CD4-positive, alpha-beta memory T cell (primary cell): ENCODE results near the gene SNRPF. TPM values are rescaled to one million over a fixed set of nuclear protein-coding genes. Genes with fewer than 3 reads are reported as not detected.

Experiments used
- CTCF ChIA-PET: fragments of 350-600 bp; sonication (Branson Sonifier 250); formaldehyde crosslinking; loops from one replicate; lab custom pipeline; 2021; ENCODE audit warnings: inconsistent platforms; ENCODE audit not compliant: partially characterized antibody; lab: Charles Lee
- POLR2A ChIA-PET: fragments of 350-600 bp; sonication (Branson Sonifier 250); formaldehyde crosslinking; loops from one replicate; lab custom pipeline; 2021; ENCODE audit not compliant: partially characterized antibody; lab: Charles Lee
- DNase-seq, 5 donors: peaks; one replicate each; pipeline versions ENCODE4 v3.0.0 to v3.0.0-alpha.2; 2020 to 2022; ENCODE audit warnings: mixed read lengths in 1 of 5
- H3K27ac ChIP-seq: one replicate; pipeline ENCODE4 v1.7.0; 2013; ENCODE audit warnings: low read depth, low read length
- H3K27me3 ChIP-seq: 2 replicates; pipeline ENCODE4 v1.7.0; 2013; ENCODE audit warnings: mild to moderate bottlenecking, low read length, moderate library complexity; ENCODE audit not compliant: insufficient read depth
- H3K36me3 ChIP-seq: 2 replicates; pipeline ENCODE4 v1.7.0; 2013; ENCODE audit warnings: mild to moderate bottlenecking, low read length, moderate library complexity; ENCODE audit not compliant: insufficient read depth
- H3K4me1 ChIP-seq: 2 replicates; pipeline ENCODE4 v1.7.0; 2013; ENCODE audit warnings: mild to moderate bottlenecking, low read length, moderate library complexity; ENCODE audit not compliant: insufficient read depth
- H3K4me3 ChIP-seq, 2 donors: one replicate each; pipeline ENCODE4 v1.7.0; 2013; ENCODE audit warnings: low read length in 2 of 2, mild to moderate bottlenecking in 1 of 2
- H3K9me3 ChIP-seq, 2 donors: one replicate each; pipeline ENCODE4 v1.7.0; 2013; ENCODE audit warnings: low read length in 2 of 2, control low read depth in 1 of 2; ENCODE audit not compliant: control insufficient read depth in 1 of 2
- H3K27ac Mint-ChIP-seq, 7 donors: one replicate each; pipeline ENCODE4 v1.8.0; 2020 to 2021; ENCODE audit warnings: mixed read lengths in 7 of 7, mild to moderate bottlenecking in 6 of 7, inconsistent platforms in 3 of 7, moderate library complexity in 3 of 7
- H3K27me3 Mint-ChIP-seq, 2 donors: one replicate each; pipeline ENCODE4 v1.8.0; 2020 to 2021; ENCODE audit warnings: mixed read lengths in 2 of 2
- H3K36me3 Mint-ChIP-seq, 2 donors: one replicate each; pipeline ENCODE4 v1.8.0; 2020 to 2021; ENCODE audit warnings: mixed read lengths in 2 of 2, inconsistent platforms in 1 of 2, mild to moderate bottlenecking in 1 of 2
- H3K4me1 Mint-ChIP-seq, 4 donors: one replicate each; pipeline ENCODE4 v1.8.0; 2020 to 2021; ENCODE audit warnings: mixed read lengths in 4 of 4, mild to moderate bottlenecking in 1 of 4
- H3K4me3 Mint-ChIP-seq, 8 donors: one replicate each; pipeline ENCODE4 v1.8.0; 2020 to 2021; ENCODE audit warnings: mixed read lengths in 8 of 8, mild to moderate bottlenecking in 7 of 8, moderate library complexity in 6 of 8, inconsistent platforms in 3 of 8
- H3K9me3 Mint-ChIP-seq, 8 donors: one replicate each; pipeline ENCODE4 v1.8.0; 2020 to 2021; ENCODE audit warnings: mixed read lengths in 8 of 8, mild to moderate bottlenecking in 5 of 8, inconsistent platforms in 3 of 8, moderate library complexity in 1 of 8
- intact Hi-C: fragments of 100-400 bp; cut with micrococcal nuclease; formaldehyde crosslinking; loops from one replicate; pipeline ENCODE4 v1.15.1; 2023
- polyA plus RNA-seq, 2 donors: library from polyadenylated mRNA; unstranded; fragments of 300-500 nt; fragmentation: Illumina TruSeq; gene quantifications; one replicate each; pipeline ENCODE4 v1.2.3, GENCODE V29; 2021
- total RNA-seq, 2 experiments: library from RNA; stranded (reverse); gene quantifications; one replicate each; pipeline ENCODE4 v1.2.3, GENCODE V29; 2021

SNRPF gene
- total and polyA plus RNA-seq, 4 experiments from 2014 or later = 16.7 to 60.5 (median 31.2) TPM

DNA sequence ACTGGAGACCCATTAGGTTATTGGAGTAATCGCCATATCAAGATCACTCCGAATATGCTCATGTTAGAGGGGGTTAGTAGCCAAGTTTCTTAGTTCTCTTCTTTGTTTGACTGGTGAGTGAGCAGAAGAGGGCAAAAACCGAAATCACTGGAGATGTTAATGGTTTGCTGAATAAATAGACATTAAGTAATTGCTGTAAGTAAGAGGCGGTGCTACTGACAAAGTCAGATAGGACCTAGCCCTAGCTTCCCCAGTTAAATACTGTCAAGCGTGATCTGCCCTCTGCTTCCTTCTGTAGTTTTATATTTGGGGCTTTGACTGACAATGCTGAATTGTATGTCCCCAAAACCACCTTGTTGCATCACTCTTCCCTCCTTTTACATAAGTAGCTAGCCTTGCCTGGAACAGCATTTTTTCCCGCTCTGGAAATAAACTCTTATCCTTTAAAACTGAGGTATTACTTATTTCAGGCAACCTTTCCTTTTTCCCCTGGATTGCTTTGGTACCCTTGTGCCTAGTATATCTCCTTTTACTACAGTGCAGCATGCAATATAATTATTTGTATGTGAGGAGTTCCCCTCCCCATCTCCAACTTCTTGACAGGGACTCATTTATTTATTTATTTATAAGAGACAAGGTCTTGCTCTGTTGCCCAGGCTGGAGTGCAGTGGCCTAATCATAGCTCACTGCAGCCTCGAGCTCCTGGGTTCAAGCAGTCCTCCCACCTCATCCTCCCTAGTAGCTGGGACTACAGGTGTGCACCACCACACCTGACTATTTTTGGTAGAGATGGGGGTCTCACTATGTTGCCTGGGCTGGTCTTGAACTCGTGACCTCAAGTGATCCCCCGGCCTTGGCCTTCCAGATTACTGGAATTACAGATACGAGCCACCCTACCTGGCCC is 1.4 kb downstream of the SNRPF start:
- H3K27me3 ChIP-seq = no peaks in the 10 kb centered on the region
- Mint-ChIP-seq H3K4me3 (peak overlapping the region in 2 of 8 donors; percentile 20 to 47), H3K36me3 (peaks cover 29 to 37% of the 10 kb centered on the region in 2 donors), H3K27me3 (no peaks in the 10 kb centered on the region), H3K4me1 (peaks cover 9 to 23% (median 13%) of the 10 kb centered on the region in 4 donors), H3K9me3 (no peaks in the 10 kb centered on the region), H3K27ac (peak overlapping the region in 3 of 7 donors; percentile 22 to 36 (median 35))
- no peaks in the 10 kb centered on the region for H3K9me3 ChIP-seq
- H3K27ac ChIP-seq = peak overlapping the region; percentile 75
- POLR2A ChIA-PET = interaction anchor here (0.7 to 1.5 kb wide), 4 partner anchors 9 to 176 kb away, joined by 3 to 5 read pairs (median 4); partner anchors contain the start of genes AMDHD1 and CCDC38
- intact Hi-C loops = loop anchor here (2.0 kb wide), 1 partner anchor 1047 kb away; the partner anchor contains the start of gene NEDD1
- H3K36me3 ChIP-seq = peaks cover 27% of the 10 kb centered on the region
- H3K4me3 ChIP-seq = peak overlapping the region; percentile 77 to 90
- H3K4me1 ChIP-seq = peaks cover 27% of the 10 kb centered on the region
- CTCF ChIA-PET = interaction anchor here (0.8 to 1.3 kb wide), 3 partner anchors 15 to 139 kb away, joined by 3 to 8 read pairs (median 4); partner anchors contain the start of gene AMDHD1
- DNase-seq = no peak

DNA sequence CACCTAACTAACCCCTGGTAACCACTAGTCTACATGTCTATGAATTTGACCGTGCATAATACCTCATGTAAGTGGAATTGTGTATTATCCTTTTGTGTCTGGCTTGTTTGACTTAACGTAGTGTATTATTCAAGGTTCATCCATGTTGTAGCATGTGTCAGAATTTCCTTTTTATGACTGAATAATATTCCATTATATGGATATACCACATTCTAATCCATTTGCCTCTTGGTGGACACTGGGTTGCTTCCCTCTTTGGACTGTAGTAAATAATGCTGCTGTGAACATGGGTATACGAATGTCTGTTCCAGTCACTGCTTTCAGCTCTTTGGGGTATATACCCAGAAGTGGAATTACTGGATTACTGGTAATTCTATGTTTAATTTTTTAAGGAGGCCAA is 3.3 kb downstream of the SNRPF start:
- Histone ChIP-seq H3K36me3 (peaks cover 30% of the 10 kb centered on the region), H3K27me3 (no peaks in the 10 kb centered on the region), H3K27ac (no peak overlapping the region), H3K4me1 (peaks cover 27% of the 10 kb centered on the region), H3K4me3 (no peak overlapping the region), H3K9me3 (no peaks in the 10 kb centered on the region)
- intact Hi-C loops = no loop called here
- POLR2A ChIA-PET = no interaction called here
- peaks cover 37 to 43% of the 10 kb centered on the region in 2 donors for H3K36me3 Mint-ChIP-seq
- H3K4me1 Mint-ChIP-seq = peaks cover 9 to 25% (median 13%) of the 10 kb centered on the region in 4 donors
- H3K27me3 Mint-ChIP-seq = no peaks in the 10 kb centered on the region
- no peaks in the 10 kb centered on the region for H3K9me3 Mint-ChIP-seq
- no peak overlapping the region for H3K27ac Mint-ChIP-seq
- CTCF ChIA-PET = no interaction called here
- H3K4me3 Mint-ChIP-seq = peak overlapping the region in 1 of 8 donors; percentile 5
- no peak for DNase-seq

GRCh38 chr12:95863337-95863736 is 4.6 kb downstream of the SNRPF start:
- POLR2A ChIA-PET = no interaction called here
- intact Hi-C loops = no loop called here
- H3K27me3 ChIP-seq = no peaks in the 10 kb centered on the region
- H3K4me3 ChIP-seq = no peak overlapping the region
- no peak overlapping the region for H3K27ac ChIP-seq
- CTCF ChIA-PET = no interaction called here
- H3K36me3 ChIP-seq = peaks cover 30% of the 10 kb centered on the region
- peaks cover 9 to 21% (median 11%) of the 10 kb centered on the region in 4 donors for H3K4me1 Mint-ChIP-seq
- H3K27ac Mint-ChIP-seq = peak overlapping the region in 1 of 7 donors; percentile 49
- H3K9me3 ChIP-seq = no peaks in the 10 kb centered on the region
- H3K36me3 Mint-ChIP-seq = peaks cover 43 to 51% of the 10 kb centered on the region in 2 donors
- no peak overlapping the region for H3K4me3 Mint-ChIP-seq
- no peaks in the 10 kb centered on the region for H3K27me3 Mint-ChIP-seq
- H3K4me1 ChIP-seq = peaks cover 22% of the 10 kb centered on the region
- DNase-seq = no peak
- no peaks in the 10 kb centered on the region for H3K9me3 Mint-ChIP-seq

DNA sequence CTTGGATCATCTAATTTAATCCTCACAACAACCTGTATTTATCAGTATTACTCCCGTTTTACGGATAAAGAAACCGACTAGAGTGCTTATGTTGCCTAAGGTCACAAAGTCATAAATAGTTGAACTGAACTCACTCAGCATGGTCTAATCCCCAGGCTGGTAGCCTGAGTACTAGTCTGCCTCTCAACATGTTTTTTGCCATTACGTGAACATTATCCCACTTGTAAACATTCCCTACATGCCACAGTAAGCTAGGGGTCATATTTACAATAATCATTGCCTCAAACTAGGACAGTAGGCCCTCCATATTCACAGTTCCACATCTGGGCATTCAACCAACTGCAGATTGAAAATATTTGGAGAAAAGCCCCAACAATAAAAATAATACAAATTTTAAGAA is 12.1 kb downstream of the SNRPF start:
- Mint-ChIP-seq H3K4me1 (no peaks in the 10 kb centered on the region), H3K4me3 (no peak overlapping the region), H3K36me3 (peaks cover 37 to 45% of the 10 kb centered on the region in 2 donors), H3K27me3 (no peaks in the 10 kb centered on the region), H3K9me3 (no peaks in the 10 kb centered on the region), H3K27ac (no peak overlapping the region)
- no peak overlapping the region for H3K27ac ChIP-seq
- intact Hi-C loops = no loop called here
- no peaks in the 10 kb centered on the region for H3K4me1 ChIP-seq
- H3K36me3 ChIP-seq = peaks cover 3% of the 10 kb centered on the region
- H3K9me3 ChIP-seq = no peaks in the 10 kb centered on the region
- H3K27me3 ChIP-seq = no peaks in the 10 kb centered on the region
- no peak overlapping the region for H3K4me3 ChIP-seq
- POLR2A ChIA-PET = no interaction called here
- CTCF ChIA-PET = no interaction called here
- DNase-seq = no peak

DNA sequence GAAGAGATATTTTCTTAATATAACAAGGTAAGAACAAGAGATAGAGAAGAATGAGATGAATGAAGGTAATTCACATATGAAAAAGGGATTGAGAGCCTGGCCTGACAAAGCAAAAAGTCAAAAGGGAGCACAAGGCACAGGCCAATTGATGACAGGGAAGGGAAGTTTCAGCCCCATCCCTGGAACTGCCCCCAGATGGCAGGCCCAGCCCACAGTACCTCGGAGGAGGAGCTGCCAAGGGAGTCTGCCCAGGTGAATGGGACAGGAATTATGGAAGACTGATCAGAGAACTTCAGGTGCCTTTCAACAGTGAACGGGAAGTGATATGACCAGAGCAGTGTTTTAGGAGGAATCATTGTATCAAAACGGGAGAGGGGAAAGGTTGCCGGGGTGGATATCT is 15.7 kb downstream of the SNRPF start:
- H3K4me1 Mint-ChIP-seq = no peaks in the 10 kb centered on the region
- H3K27me3 Mint-ChIP-seq = no peaks in the 10 kb centered on the region
- POLR2A ChIA-PET = no interaction called here
- peak overlapping the region in 1 of 7 donors; percentile 2 for H3K27ac Mint-ChIP-seq
- no peaks in the 10 kb centered on the region for H3K36me3 ChIP-seq
- CTCF ChIA-PET = no interaction called here
- no peaks in the 10 kb centered on the region for H3K9me3 ChIP-seq
- H3K4me3 Mint-ChIP-seq = no peak overlapping the region
- H3K4me1 ChIP-seq = no peaks in the 10 kb centered on the region
- peaks cover 22 to 28% of the 10 kb centered on the region in 2 donors for H3K36me3 Mint-ChIP-seq
- H3K4me3 ChIP-seq = no peak overlapping the region
- DNase-seq = no peak
- H3K27me3 ChIP-seq = no peaks in the 10 kb centered on the region
- H3K27ac ChIP-seq = no peak overlapping the region
- no peaks in the 10 kb centered on the region for H3K9me3 Mint-ChIP-seq
- intact Hi-C loops = no loop called here

DNA sequence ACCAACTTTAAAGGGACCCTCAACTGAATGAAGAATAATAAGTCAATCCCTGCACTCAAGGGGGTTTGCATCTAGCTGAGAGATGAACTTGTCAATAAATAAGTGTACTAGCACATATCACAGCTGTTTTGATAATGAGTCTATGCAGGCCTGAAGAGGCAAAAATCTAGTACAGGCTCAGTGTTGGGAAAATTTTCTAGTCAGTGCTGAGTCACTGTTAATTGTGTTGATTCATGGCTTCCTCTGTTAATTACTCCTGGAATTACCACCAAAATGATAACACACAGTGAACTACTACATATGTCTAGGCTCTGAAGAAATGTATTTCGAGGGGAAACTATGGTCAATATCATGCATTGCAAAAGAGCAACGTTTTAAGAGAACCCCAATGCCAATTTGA is 18.9 kb downstream of the SNRPF start:
- Histone ChIP-seq H3K27me3 (no peaks in the 10 kb centered on the region), H3K27ac (no peak overlapping the region), H3K4me3 (no peak overlapping the region), H3K9me3 (no peaks in the 10 kb centered on the region), H3K36me3 (no peaks in the 10 kb centered on the region), H3K4me1 (no peaks in the 10 kb centered on the region)
- Mint-ChIP-seq H3K27me3 (no peaks in the 10 kb centered on the region), H3K36me3 (peaks cover 9 to 10% of the 10 kb centered on the region in 2 donors), H3K4me1 (no peaks in the 10 kb centered on the region), H3K4me3 (no peak overlapping the region), H3K9me3 (no peaks in the 10 kb centered on the region), H3K27ac (no peak overlapping the region)
- ChIA-PET CTCF (interaction anchor here (1.2 kb wide), 1 partner anchor 12 kb away, joined by 3 read pairs; no protein-coding TSS in a partner anchor), POLR2A (no interaction called here)
- intact Hi-C loops = no loop called here
- DNase-seq = no peak

GRCh38 chr12:95880895-95881294 is 22.1 kb downstream of the SNRPF start:
- Histone ChIP-seq H3K4me3 (no peak overlapping the region), H3K4me1 (no peaks in the 10 kb centered on the region), H3K27ac (no peak overlapping the region), H3K9me3 (no peaks in the 10 kb centered on the region), H3K36me3 (no peaks in the 10 kb centered on the region), H3K27me3 (no peaks in the 10 kb centered on the region)
- H3K4me1 Mint-ChIP-seq = no peaks in the 10 kb centered on the region
- no peaks in the 10 kb centered on the region for H3K36me3 Mint-ChIP-seq
- ChIA-PET POLR2A (no interaction called here), CTCF (no interaction called here)
- H3K27me3 Mint-ChIP-seq = no peaks in the 10 kb centered on the region
- H3K9me3 Mint-ChIP-seq = peaks cover 0 to 4% (median 0%) of the 10 kb centered on the region in 8 donors
- DNase-seq = no peak
- intact Hi-C loops = no loop called here
- no peak overlapping the region for H3K4me3 Mint-ChIP-seq
- H3K27ac Mint-ChIP-seq = no peak overlapping the region
